Measurements from ENCODE around the gene TGFA.

TGFA gene

GRCh38 chr2:70553584-70554337 is at the start of gene TGFA:
TGFA (minus strand) TSS chr2:70553826; CDS start chr2:70553767, 59 bp downstream.
- DNase-seq = peak; percentile 65

- no peak for DNase-seq
Measured at GRCh38 chr2:70603066-70603465, 49.4 kb upstream of the TGFA start.

- DNase-seq = no peak
Measured at GRCh38 chr2:70598197-70598596, 44.6 kb upstream of the TGFA start.

GRCh38 chr2:70596739-70597138 is 43.1 kb upstream of the TGFA start:
- no peak for DNase-seq

- no peak for DNase-seq
Measured at GRCh38 chr2:70596293-70596692, 42.7 kb upstream of the TGFA start.

GRCh38 chr2:70583091-70583490 is 29.5 kb upstream of the TGFA start:
- no peak for DNase-seq

GRCh38 chr2:70580352-70580751 is 26.7 kb upstream of the TGFA start:
- DNase-seq = no peak

- no peak for DNase-seq
Measured at GRCh38 chr2:70574618-70575017, 21.0 kb upstream of the TGFA start.

- DNase-seq = no peak
Measured at GRCh38 chr2:70574109-70574508, 20.5 kb upstream of the TGFA start.

GRCh38 chr2:70570041-70570661 is 16.5 kb upstream of the TGFA start:
- DNase-seq = no peak

GRCh38 chr2:70569559-70569958 is 15.9 kb upstream of the TGFA start:
- DNase-seq = no peak

GRCh38 chr2:70566906-70567305 is 13.3 kb upstream of the TGFA start:
- DNase-seq = no peak

- DNase-seq = no peak
Measured at GRCh38 chr2:70566464-70566863, 12.8 kb upstream of the TGFA start.

GRCh38 chr2:70565039-70565731 is 11.6 kb upstream of the TGFA start:
- DNase-seq = no peak

- no peak for DNase-seq
Measured at GRCh38 chr2:70561893-70562292, 8.3 kb upstream of the TGFA start.

- no peak for DNase-seq
Measured at GRCh38 chr2:70560442-70560841, 6.8 kb upstream of the TGFA start.

- DNase-seq = no peak
Measured at GRCh38 chr2:70560040-70560439, 6.4 kb upstream of the TGFA start.

GRCh38 chr2:70558195-70558808 is 4.7 kb upstream of the TGFA start:
- DNase-seq = no peak

GRCh38 chr2:70557171-70557838 is 3.7 kb upstream of the TGFA start:
- DNase-seq = peak; percentile 81

- DNase-seq = no peak
Measured at GRCh38 chr2:70556608-70557007, 3.0 kb upstream of the TGFA start.

GRCh38 chr2:70554338-70554892 is 789 bp upstream of the TGFA start:
- no peak for DNase-seq

GRCh38 chr2:70553334-70553583 is 367 bp downstream of the TGFA start:
- no peak for DNase-seq
